Measurements from ENCODE around the gene MAN1C1. TPM values are rescaled to one million over a fixed set of nuclear protein-coding genes. Genes with fewer than 3 reads are reported as not detected.

Gene MAN1C1
- total and polyA plus RNA-seq, 8 donors: 4.3 to 33.9 (median 6.1) TPM

GRCh38 chr1:25614501-25615171, 2.0 kb upstream of the MAN1C1 start:
- TF ChIP-seq CTCF (IDR thresholded peaks at IDR 0.05) (no peak), POLR2AphosphoS5 (IDR thresholded peaks at IDR 0.05) (no peak), POLR2A (IDR thresholded peaks at IDR 0.05) (no peak), EP300 (IDR thresholded peaks at IDR 0.05) (no peak)
- H3K4me1 ChIP-seq: peaks cover 30 to 56% (median 46%) of the 10 kb centered on the region in 4 donors
- H3K9me3 ChIP-seq: no peaks in the 10 kb centered on the region
- whole genome bisulfite sequencing, 5 donors: 55 to 74% (median 60%) methylated on average over 4 of the region's 4 CpGs
- peak overlapping the region in 1 of 5 donors; percentile 18 for H3K27ac ChIP-seq
- H3K27me3 ChIP-seq: peaks cover 0 to 6% (median 4%) of the 10 kb centered on the region in 3 donors
- intact Hi-C loops (cut with DNase I; ENCODE audit: low total_unique reads): loop anchor here (5.0 kb wide), 1 partner anchor 193 kb away; no protein-coding TSS in a partner anchor
- no peaks in the 10 kb centered on the region for H3K36me3 ChIP-seq
- H3K4me3 ChIP-seq: no peak overlapping the region
- DNase-seq: no peak

- peak overlapping the region in 3 of 5 donors; percentile 84 to 89 (median 85) for H3K27ac ChIP-seq
- intact Hi-C loops (cut with DNase I; ENCODE audit: low total_unique reads): no loop called here
These were observed 1.4 kb upstream of the MAN1C1 start for GRCh38 chr1:25615172-25615541.

GRCh38 chr1:25615563-25616094, 962 bp upstream of the MAN1C1 start:
- intact Hi-C loops (cut with DNase I; ENCODE audit: low total_unique reads): no loop called here
- TF ChIP-seq POLR2AphosphoS5 (IDR thresholded peaks at IDR 0.05): no peak
- no peak for TF ChIP-seq EP300 (IDR thresholded peaks at IDR 0.05)
- TF ChIP-seq POLR2A (IDR thresholded peaks at IDR 0.05): no peak
- no peak for TF ChIP-seq CTCF (IDR thresholded peaks at IDR 0.05)

More at GRCh38 chr1:25615172-25615541, 1.4 kb upstream of the MAN1C1 start:
- TF ChIP-seq POLR2A (IDR thresholded peaks at IDR 0.05) (no peak), EP300 (IDR thresholded peaks at IDR 0.05) (no peak), POLR2AphosphoS5 (IDR thresholded peaks at IDR 0.05) (no peak), CTCF (IDR thresholded peaks at IDR 0.05) (no peak)
- peaks cover 30 to 56% (median 49%) of the 10 kb centered on the region in 4 donors for H3K4me1 ChIP-seq
- 53 to 69% (median 62%) methylated on average over 7 of the region's 7 CpGs for WGBS, 5 donors
- DNase-seq: no peak
- no peak overlapping the region for H3K4me3 ChIP-seq
- H3K9me3 ChIP-seq: no peaks in the 10 kb centered on the region
- no peaks in the 10 kb centered on the region for H3K36me3 ChIP-seq
- H3K27me3 ChIP-seq: peaks cover 0 to 6% (median 4%) of the 10 kb centered on the region in 3 donors

GRCh38 chr1:25616987-25617624, 515 bp downstream of the MAN1C1 start:
- H3K27me3 ChIP-seq: peaks cover 0 to 6% (median 4%) of the 10 kb centered on the region in 3 donors
- no peak for TF ChIP-seq CTCF (IDR thresholded peaks at IDR 0.05)
- no peak for TF ChIP-seq POLR2A (IDR thresholded peaks at IDR 0.05)
- no peak for TF ChIP-seq POLR2AphosphoS5 (IDR thresholded peaks at IDR 0.05)
- TF ChIP-seq EP300 (IDR thresholded peaks at IDR 0.05): no peak
- peak overlapping the region; percentile 85 to 99 (median 95) for H3K4me3 ChIP-seq
- H3K9me3 ChIP-seq: no peaks in the 10 kb centered on the region
- H3K4me1 ChIP-seq: peaks cover 37 to 62% (median 52%) of the 10 kb centered on the region in 4 donors
- intact Hi-C loops (cut with DNase I; ENCODE audit: low total_unique reads): no loop called here
- H3K27ac ChIP-seq: peak overlapping the region; percentile 28 to 88 (median 77)
- 0 to 1% (median 0%) methylated on average over 4 to 94 of the region's 94 CpGs for whole genome bisulfite sequencing, 5 donors
- peak in 1 of 2 donors; percentile 54 for DNase-seq
- H3K36me3 ChIP-seq: no peaks in the 10 kb centered on the region

More at GRCh38 chr1:25615563-25616094, 962 bp upstream of the MAN1C1 start:
- H3K4me3 ChIP-seq: peak overlapping the region; percentile 58 to 99 (median 80)
- H3K27me3 ChIP-seq: peaks cover 0 to 6% (median 4%) of the 10 kb centered on the region in 3 donors
- H3K4me1 ChIP-seq: peaks cover 34 to 56% (median 51%) of the 10 kb centered on the region in 4 donors
- no peaks in the 10 kb centered on the region for H3K9me3 ChIP-seq
- no peak for DNase-seq
- 11 to 22% (median 18%) methylated on average over 12 of the region's 12 CpGs for WGBS, 5 donors
- no peaks in the 10 kb centered on the region for H3K36me3 ChIP-seq
- peak overlapping the region; percentile 77 to 89 (median 84) for H3K27ac ChIP-seq
